Measurements from ENCODE around the gene DCC.

DNA sequence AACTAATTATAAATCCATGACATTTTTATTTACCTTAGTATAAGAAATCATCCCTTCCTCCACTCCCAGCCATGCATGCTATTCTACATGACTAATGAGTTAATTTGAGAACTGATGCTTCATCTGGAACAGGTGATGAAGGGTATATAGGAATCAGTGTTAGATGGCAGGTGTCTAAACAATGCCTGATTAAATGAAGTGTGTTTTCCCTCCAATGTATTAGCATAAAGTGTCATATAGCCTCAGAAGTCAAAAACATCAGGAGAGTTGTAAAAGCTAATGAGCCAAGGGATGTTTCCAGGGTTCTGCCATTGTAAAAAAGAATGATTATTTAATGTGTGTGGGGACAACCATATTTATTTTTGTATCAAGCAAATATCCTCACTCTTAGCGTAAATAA lies 913.8 kb downstream of the DCC start:
- TF ChIP-seq RARB (CRISPR knock-in tag; IDR thresholded peaks at IDR 0.05), result no peak
- no peak for TF ChIP-seq RNF2 (IDR thresholded peaks at IDR 0.05; ENCODE audit: borderline replicate concordance, low read depth)
- TF ChIP-seq NR3C1 (IDR thresholded peaks at IDR 0.05), result no peak
- TF ChIP-seq EP300 (IDR thresholded peaks at IDR 0.05), result no peak
- TF ChIP-seq, protein P1, sequence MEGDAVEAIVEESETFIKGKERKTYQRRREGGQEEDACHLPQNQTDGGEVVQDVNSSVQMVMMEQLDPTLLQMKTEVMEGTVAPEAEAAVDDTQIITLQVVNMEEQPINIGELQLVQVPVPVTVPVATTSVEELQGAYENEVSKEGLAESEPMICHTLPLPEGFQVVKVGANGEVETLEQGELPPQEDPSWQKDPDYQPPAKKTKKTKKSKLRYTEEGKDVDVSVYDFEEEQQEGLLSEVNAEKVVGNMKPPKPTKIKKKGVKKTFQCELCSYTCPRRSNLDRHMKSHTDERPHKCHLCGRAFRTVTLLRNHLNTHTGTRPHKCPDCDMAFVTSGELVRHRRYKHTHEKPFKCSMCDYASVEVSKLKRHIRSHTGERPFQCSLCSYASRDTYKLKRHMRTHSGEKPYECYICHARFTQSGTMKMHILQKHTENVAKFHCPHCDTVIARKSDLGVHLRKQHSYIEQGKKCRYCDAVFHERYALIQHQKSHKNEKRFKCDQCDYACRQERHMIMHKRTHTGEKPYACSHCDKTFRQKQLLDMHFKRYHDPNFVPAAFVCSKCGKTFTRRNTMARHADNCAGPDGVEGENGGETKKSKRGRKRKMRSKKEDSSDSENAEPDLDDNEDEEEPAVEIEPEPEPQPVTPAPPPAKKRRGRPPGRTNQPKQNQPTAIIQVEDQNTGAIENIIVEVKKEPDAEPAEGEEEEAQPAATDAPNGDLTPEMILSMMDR (IDR thresholded peaks at IDR 0.05), result no peak
- no peak for TF ChIP-seq POLR2A (IDR thresholded peaks at IDR 0.05; ENCODE audit: low read length)
- TF ChIP-seq MAZ (IDR thresholded peaks at IDR 0.05; ENCODE audit: borderline replicate concordance, low read depth, low read length), result no peak
- TF ChIP-seq FOSL2 (IDR thresholded peaks at IDR 0.05), result no peak
- no peak for TF ChIP-seq FOSL2 (CRISPR knock-in tag; IDR thresholded peaks at IDR 0.05)
- TF ChIP-seq, protein P2, sequence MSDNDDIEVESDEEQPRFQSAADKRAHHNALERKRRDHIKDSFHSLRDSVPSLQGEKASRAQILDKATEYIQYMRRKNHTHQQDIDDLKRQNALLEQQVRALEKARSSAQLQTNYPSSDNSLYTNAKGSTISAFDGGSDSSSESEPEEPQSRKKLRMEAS (IDR thresholded peaks at IDR 0.05), result no peak
- no peak for TF ChIP-seq RAD21 (conservative IDR thresholded peaks at IDR 0.05 in 1 of 2, IDR thresholded peaks at IDR 0.05 in 1 of 2)
- TF ChIP-seq RCOR1 (IDR thresholded peaks at IDR 0.05; ENCODE audit: low read depth, low read length), result no peak
- TF ChIP-seq CHD2 (IDR thresholded peaks at IDR 0.05; ENCODE audit: low read length, partially characterized antibody), result no peak
- TF ChIP-seq POLR2AphosphoS2 (conservative IDR thresholded peaks at IDR 0.05; ENCODE audit: low read length), result no peak

Measured in A549 (cell line).